Sigmoid colon (tissue), 4 donors: Measurements from ENCODE around the gene GPC6.

Source experiments
- CTCF ChIP-seq, 4 experiments: fragments of 450-650 bp in 3 of 4; fragments of 200-600 bp in 1 of 4; IDR thresholded peaks; one replicate each; pipeline ENCODE4 v1.5.1; 2016 to 2019; ENCODE audit warnings: antibody characterized with exemption in 4 of 4, mild to moderate bottlenecking in 3 of 4, moderate library complexity in 2 of 4
- EP300 ChIP-seq, 4 donors: sonication (generic); formaldehyde crosslinking; IDR thresholded peaks; one replicate each; pipeline ENCODE4 v1.6.1; 2017; ENCODE audit warnings: antibody characterized with exemption in 4 of 4
- POLR2A ChIP-seq, 2 donors: fragments of 450-650 bp; IDR thresholded peaks; one replicate each; pipeline ENCODE4 v1.6.1; 2016; ENCODE audit warnings: antibody characterized with exemption in 2 of 2, mild to moderate bottlenecking in 2 of 2, moderate library complexity in 2 of 2
- POLR2AphosphoS5 ChIP-seq, 4 donors: sonication (generic); formaldehyde crosslinking; IDR thresholded peaks; one replicate each; pipeline ENCODE4 v1.6.1; 2017; ENCODE audit warnings: antibody characterized with exemption in 4 of 4

GRCh38 chr13:93480553-93481106, 254.0 kb downstream of the GPC6 start:
- TF ChIP-seq POLR2A (IDR thresholded peaks at IDR 0.05) (no peak), CTCF (IDR thresholded peaks at IDR 0.05) (no peak), POLR2AphosphoS5 (IDR thresholded peaks at IDR 0.05) (no peak), EP300 (IDR thresholded peaks at IDR 0.05) (no peak)
